Measurements from ENCODE around the gene DMTF1. TPM values are rescaled to one million over a fixed set of nuclear protein-coding genes. Genes with fewer than 3 reads are reported as not detected.
"Not testable (repeated sequence)": the region's sequence is repeated elsewhere in the genome, so short reads cannot be mapped to it uniquely, and the experiment has no call there.

DMTF1 gene
- total and polyA plus RNA-seq, 4 experiments from 2014 or later, result 13.2 to 183 (median 101) TPM

GRCh38 chr7:87113077-87113476 lies 39.2 kb upstream of the DMTF1 start:
- Histone ChIP-seq H3K4me3 (ENCODE audit: low read length in 2 of 2) (no peak overlapping the region), H3K9me3 (ENCODE audit: control insufficient read depth in 1 of 2, low read length in 2 of 2) (no peaks in the 10 kb centered on the region), H3K27me3 (ENCODE audit: insufficient read depth, low read length) (peaks cover under 1% of the 10 kb centered on the region), H3K4me1 (ENCODE audit: insufficient read depth, low read length) (no peaks in the 10 kb centered on the region), H3K36me3 (ENCODE audit: insufficient read depth, low read length) (no peaks in the 10 kb centered on the region), H3K27ac (ENCODE audit: low read depth, low read length) (no peak overlapping the region)
- intact Hi-C loops (cut with micrococcal nuclease), result no loop called here
- ChIA-PET CTCF (ENCODE audit: partially characterized antibody) (no interaction called here), POLR2A (ENCODE audit: partially characterized antibody) (no interaction called here)
- no peak overlapping the region for H3K4me3 Mint-ChIP-seq
- no peaks in the 10 kb centered on the region for H3K36me3 Mint-ChIP-seq
- peaks cover 0 to 14% (median 1%) of the 10 kb centered on the region in 8 donors for H3K9me3 Mint-ChIP-seq
- no peak for DNase-seq
- H3K4me1 Mint-ChIP-seq, result no peaks in the 10 kb centered on the region
- H3K27ac Mint-ChIP-seq, result no peak overlapping the region
- peaks cover 4 to 9% of the 10 kb centered on the region in 2 donors for H3K27me3 Mint-ChIP-seq

- H3K4me3 Mint-ChIP-seq; H3K27ac Mint-ChIP-seq; H3K36me3 Mint-ChIP-seq; H3K4me1 ChIP-seq (ENCODE audit: insufficient read depth, low read length); POLR2A ChIA-PET (ENCODE audit: partially characterized antibody); DNase-seq; CTCF ChIA-PET (ENCODE audit: partially characterized antibody); H3K36me3 ChIP-seq (ENCODE audit: insufficient read depth, low read length); H3K4me3 ChIP-seq (ENCODE audit: low read length in 2 of 2); H3K9me3 ChIP-seq (ENCODE audit: control insufficient read depth in 1 of 2, low read length in 2 of 2); H3K27me3 Mint-ChIP-seq; intact Hi-C loops (cut with micrococcal nuclease); H3K27me3 ChIP-seq (ENCODE audit: insufficient read depth, low read length); H3K27ac ChIP-seq (ENCODE audit: low read depth, low read length); H3K4me1 Mint-ChIP-seq: not testable (repeated sequence)
- peaks cover 0 to 14% (median 1%) of the 10 kb centered on the region in 8 donors for H3K9me3 Mint-ChIP-seq
Observed at GRCh38 chr7:87113904-87114303, 38.3 kb upstream of the DMTF1 start.

- H3K4me3 Mint-ChIP-seq; H3K27ac Mint-ChIP-seq; H3K36me3 Mint-ChIP-seq; H3K27ac ChIP-seq (ENCODE audit: low read depth, low read length); H3K36me3 ChIP-seq (ENCODE audit: insufficient read depth, low read length); H3K4me1 Mint-ChIP-seq; POLR2A ChIA-PET (ENCODE audit: partially characterized antibody); H3K27me3 Mint-ChIP-seq; H3K9me3 ChIP-seq (ENCODE audit: control insufficient read depth in 1 of 2, low read length in 2 of 2); H3K27me3 ChIP-seq (ENCODE audit: insufficient read depth, low read length); H3K4me1 ChIP-seq (ENCODE audit: insufficient read depth, low read length); intact Hi-C loops (cut with micrococcal nuclease); CTCF ChIA-PET (ENCODE audit: partially characterized antibody); DNase-seq; H3K4me3 ChIP-seq (ENCODE audit: low read length in 2 of 2): not testable (repeated sequence)
- H3K9me3 Mint-ChIP-seq, result peaks cover 0 to 14% (median 1%) of the 10 kb centered on the region in 8 donors
Observed at GRCh38 chr7:87115772-87116171, 36.5 kb upstream of the DMTF1 start.

GRCh38 chr7:87116315-87116714 lies 35.9 kb upstream of the DMTF1 start:
- H3K36me3 Mint-ChIP-seq, result no peaks in the 10 kb centered on the region
- no peak for DNase-seq
- Histone ChIP-seq H3K27ac (ENCODE audit: low read depth, low read length) (no peak overlapping the region), H3K4me3 (ENCODE audit: low read length in 2 of 2) (no peak overlapping the region), H3K36me3 (ENCODE audit: insufficient read depth, low read length) (no peaks in the 10 kb centered on the region), H3K9me3 (ENCODE audit: control insufficient read depth in 1 of 2, low read length in 2 of 2) (no peaks in the 10 kb centered on the region), H3K27me3 (ENCODE audit: insufficient read depth, low read length) (no peaks in the 10 kb centered on the region), H3K4me1 (ENCODE audit: insufficient read depth, low read length) (no peaks in the 10 kb centered on the region)
- CTCF ChIA-PET (ENCODE audit: partially characterized antibody), result no interaction called here
- no peak overlapping the region for H3K27ac Mint-ChIP-seq
- peaks cover 1 to 2% of the 10 kb centered on the region in 2 donors for H3K27me3 Mint-ChIP-seq
- no peaks in the 10 kb centered on the region for H3K4me1 Mint-ChIP-seq
- intact Hi-C loops (cut with micrococcal nuclease), result no loop called here
- POLR2A ChIA-PET (ENCODE audit: partially characterized antibody), result no interaction called here
- H3K9me3 Mint-ChIP-seq, result peaks cover 0 to 14% (median 1%) of the 10 kb centered on the region in 8 donors
- no peak overlapping the region for H3K4me3 Mint-ChIP-seq

- peaks cover 0 to 2% of the 10 kb centered on the region in 2 donors for H3K27me3 Mint-ChIP-seq
- no peak for DNase-seq
- Histone ChIP-seq H3K36me3 (ENCODE audit: insufficient read depth, low read length) (no peaks in the 10 kb centered on the region), H3K27me3 (ENCODE audit: insufficient read depth, low read length) (no peaks in the 10 kb centered on the region), H3K27ac (ENCODE audit: low read depth, low read length) (no peak overlapping the region), H3K4me3 (ENCODE audit: low read length in 2 of 2) (no peak overlapping the region), H3K9me3 (ENCODE audit: control insufficient read depth in 1 of 2, low read length in 2 of 2) (no peaks in the 10 kb centered on the region), H3K4me1 (ENCODE audit: insufficient read depth, low read length) (no peaks in the 10 kb centered on the region)
- no peak overlapping the region for H3K4me3 Mint-ChIP-seq
- ChIA-PET CTCF (ENCODE audit: partially characterized antibody) (no interaction called here), POLR2A (ENCODE audit: partially characterized antibody) (no interaction called here)
- no peak overlapping the region for H3K27ac Mint-ChIP-seq
- H3K9me3 Mint-ChIP-seq, result no peaks in the 10 kb centered on the region
- H3K36me3 Mint-ChIP-seq, result no peaks in the 10 kb centered on the region
- intact Hi-C loops (cut with micrococcal nuclease), result no loop called here
- no peaks in the 10 kb centered on the region for H3K4me1 Mint-ChIP-seq
Observed at GRCh38 chr7:87119581-87119980, 32.7 kb upstream of the DMTF1 start.

GRCh38 chr7:87123105-87123504 lies 29.1 kb upstream of the DMTF1 start:
- no peak overlapping the region for H3K4me3 ChIP-seq (ENCODE audit: low read length in 2 of 2)
- ChIA-PET CTCF (ENCODE audit: partially characterized antibody) (interaction anchor here (1.7 kb wide), 1 partner anchor 113 kb away, joined by 4 read pairs; no protein-coding TSS in a partner anchor), POLR2A (ENCODE audit: partially characterized antibody) (no interaction called here)
- Mint-ChIP-seq H3K4me3 (no peak overlapping the region), H3K27ac (no peak overlapping the region), H3K9me3 (peaks cover 0 to 2% (median 0%) of the 10 kb centered on the region in 8 donors), H3K36me3 (no peaks in the 10 kb centered on the region), H3K4me1 (no peaks in the 10 kb centered on the region), H3K27me3 (peaks cover 0 to 2% of the 10 kb centered on the region in 2 donors)
- no peak overlapping the region for H3K27ac ChIP-seq (ENCODE audit: low read depth, low read length)
- no peak for DNase-seq
- no peaks in the 10 kb centered on the region for H3K9me3 ChIP-seq (ENCODE audit: control insufficient read depth in 1 of 2, low read length in 2 of 2)
- H3K36me3 ChIP-seq (ENCODE audit: insufficient read depth, low read length), result no peaks in the 10 kb centered on the region
- H3K27me3 ChIP-seq (ENCODE audit: insufficient read depth, low read length), result no peaks in the 10 kb centered on the region
- intact Hi-C loops (cut with micrococcal nuclease), result no loop called here
- no peaks in the 10 kb centered on the region for H3K4me1 ChIP-seq (ENCODE audit: insufficient read depth, low read length)

GRCh38 chr7:87127019-87127418 lies 25.2 kb upstream of the DMTF1 start:
- no peak overlapping the region for H3K4me3 Mint-ChIP-seq
- H3K27ac Mint-ChIP-seq, result no peak overlapping the region
- no peaks in the 10 kb centered on the region for H3K36me3 Mint-ChIP-seq
- intact Hi-C loops (cut with micrococcal nuclease), result no loop called here
- Histone ChIP-seq H3K4me3 (ENCODE audit: low read length in 2 of 2) (no peak overlapping the region), H3K27ac (ENCODE audit: low read depth, low read length) (no peak overlapping the region), H3K4me1 (ENCODE audit: insufficient read depth, low read length) (no peaks in the 10 kb centered on the region), H3K9me3 (ENCODE audit: control insufficient read depth in 1 of 2, low read length in 2 of 2) (no peaks in the 10 kb centered on the region), H3K27me3 (ENCODE audit: insufficient read depth, low read length) (no peaks in the 10 kb centered on the region), H3K36me3 (ENCODE audit: insufficient read depth, low read length) (no peaks in the 10 kb centered on the region)
- no peak for DNase-seq
- H3K4me1 Mint-ChIP-seq, result no peaks in the 10 kb centered on the region
- peaks cover 0 to 2% (median 0%) of the 10 kb centered on the region in 8 donors for H3K9me3 Mint-ChIP-seq
- peaks cover 0 to 2% of the 10 kb centered on the region in 2 donors for H3K27me3 Mint-ChIP-seq
- POLR2A ChIA-PET (ENCODE audit: partially characterized antibody), result no interaction called here
- CTCF ChIA-PET (ENCODE audit: partially characterized antibody), result interaction anchor here (1.0 kb wide), 1 partner anchor 21 kb away, joined by 3 read pairs; no protein-coding TSS in a partner anchor

- H3K27ac Mint-ChIP-seq, result no peak overlapping the region
- intact Hi-C loops (cut with micrococcal nuclease), result no loop called here
- Histone ChIP-seq H3K27ac (ENCODE audit: low read depth, low read length) (no peak overlapping the region), H3K27me3 (ENCODE audit: insufficient read depth, low read length) (no peaks in the 10 kb centered on the region), H3K4me3 (ENCODE audit: low read length in 2 of 2) (no peak overlapping the region), H3K36me3 (ENCODE audit: insufficient read depth, low read length) (no peaks in the 10 kb centered on the region), H3K4me1 (ENCODE audit: insufficient read depth, low read length) (no peaks in the 10 kb centered on the region), H3K9me3 (ENCODE audit: control insufficient read depth in 1 of 2, low read length in 2 of 2) (no peaks in the 10 kb centered on the region)
- peaks cover 4 to 8% of the 10 kb centered on the region in 2 donors for H3K27me3 Mint-ChIP-seq
- H3K4me3 Mint-ChIP-seq, result no peak overlapping the region
- peaks cover 0 to 2% (median 0%) of the 10 kb centered on the region in 8 donors for H3K9me3 Mint-ChIP-seq
- no peaks in the 10 kb centered on the region for H3K36me3 Mint-ChIP-seq
- ChIA-PET POLR2A (ENCODE audit: partially characterized antibody) (no interaction called here), CTCF (ENCODE audit: partially characterized antibody) (interaction anchor here (0.9 kb wide), 1 partner anchor 202 kb away, joined by 3 read pairs; no protein-coding TSS in a partner anchor)
- no peak for DNase-seq
- H3K4me1 Mint-ChIP-seq, result peaks cover 0 to 2% (median under 1%) of the 10 kb centered on the region in 4 donors
Observed at GRCh38 chr7:87128861-87129267, 23.4 kb upstream of the DMTF1 start.

Data from CD4-positive, alpha-beta memory T cell (primary cell).